Panc1 (cell line): Measurements from ENCODE around the gene SGPP2.

Experiments used
- POLR2AphosphoS5 ChIP-seq: IDR thresholded peaks from 2 replicates; pipeline ENCODE4 v1.6.1; 2012; ENCODE audit warnings: mild to moderate bottlenecking, low read depth, low read length, moderate library complexity
- SIN3A ChIP-seq: IDR thresholded peaks from 2 replicates; pipeline ENCODE4 v1.6.1; 2012; ENCODE audit warnings: low read depth, mild to moderate bottlenecking, low read length, moderate library complexity, borderline replicate concordance; ENCODE audit not compliant: insufficient read depth
- TCF7L2 ChIP-seq: IDR thresholded peaks from 2 replicates; pipeline ENCODE4 v1.6.1; 2011; ENCODE audit warnings: mild to moderate bottlenecking, low read depth, low read length, inconsistent platforms
- TF ChIP-seq, protein P1 (sequence below): fragments of 450-650 bp; IDR thresholded peaks from 2 replicates; pipeline ENCODE4 v1.5.1; 2017; ENCODE audit warnings: mild to moderate bottlenecking
- TF ChIP-seq, protein P2 (sequence below), 2 experiments: IDR thresholded peaks; 2 replicates each; pipeline ENCODE4 v1.6.1; 2011 to 2012; ENCODE audit warnings: low read depth in 2 of 2, control low read depth in 1 of 2, low read length in 1 of 2, mild to moderate bottlenecking in 1 of 2, moderate library complexity in 1 of 2; ENCODE audit not compliant: insufficient read depth in 1 of 2

DNA sequence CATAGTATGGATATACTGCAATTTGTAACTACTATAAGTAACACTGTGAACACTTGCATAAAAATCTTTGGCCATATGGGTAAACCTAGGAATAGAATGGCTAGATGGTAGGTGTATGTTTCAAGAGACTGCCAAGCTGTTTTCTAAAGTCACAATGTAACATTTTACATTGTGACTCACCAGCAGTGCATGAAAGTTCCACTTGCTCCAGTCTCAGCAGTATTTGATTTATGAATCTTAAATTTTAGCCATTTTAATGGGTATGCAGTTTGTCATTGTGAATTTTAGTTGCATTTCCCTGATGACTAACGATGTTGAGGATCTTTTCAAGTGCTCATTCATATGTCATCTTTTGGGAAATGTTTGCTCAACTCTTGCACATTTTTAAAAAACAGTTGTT lies 145.5 kb downstream of the SGPP2 start:
- TF ChIP-seq, protein P1, sequence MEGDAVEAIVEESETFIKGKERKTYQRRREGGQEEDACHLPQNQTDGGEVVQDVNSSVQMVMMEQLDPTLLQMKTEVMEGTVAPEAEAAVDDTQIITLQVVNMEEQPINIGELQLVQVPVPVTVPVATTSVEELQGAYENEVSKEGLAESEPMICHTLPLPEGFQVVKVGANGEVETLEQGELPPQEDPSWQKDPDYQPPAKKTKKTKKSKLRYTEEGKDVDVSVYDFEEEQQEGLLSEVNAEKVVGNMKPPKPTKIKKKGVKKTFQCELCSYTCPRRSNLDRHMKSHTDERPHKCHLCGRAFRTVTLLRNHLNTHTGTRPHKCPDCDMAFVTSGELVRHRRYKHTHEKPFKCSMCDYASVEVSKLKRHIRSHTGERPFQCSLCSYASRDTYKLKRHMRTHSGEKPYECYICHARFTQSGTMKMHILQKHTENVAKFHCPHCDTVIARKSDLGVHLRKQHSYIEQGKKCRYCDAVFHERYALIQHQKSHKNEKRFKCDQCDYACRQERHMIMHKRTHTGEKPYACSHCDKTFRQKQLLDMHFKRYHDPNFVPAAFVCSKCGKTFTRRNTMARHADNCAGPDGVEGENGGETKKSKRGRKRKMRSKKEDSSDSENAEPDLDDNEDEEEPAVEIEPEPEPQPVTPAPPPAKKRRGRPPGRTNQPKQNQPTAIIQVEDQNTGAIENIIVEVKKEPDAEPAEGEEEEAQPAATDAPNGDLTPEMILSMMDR: no peak
- TF ChIP-seq POLR2AphosphoS5: no peak
- TF ChIP-seq, protein P2, sequence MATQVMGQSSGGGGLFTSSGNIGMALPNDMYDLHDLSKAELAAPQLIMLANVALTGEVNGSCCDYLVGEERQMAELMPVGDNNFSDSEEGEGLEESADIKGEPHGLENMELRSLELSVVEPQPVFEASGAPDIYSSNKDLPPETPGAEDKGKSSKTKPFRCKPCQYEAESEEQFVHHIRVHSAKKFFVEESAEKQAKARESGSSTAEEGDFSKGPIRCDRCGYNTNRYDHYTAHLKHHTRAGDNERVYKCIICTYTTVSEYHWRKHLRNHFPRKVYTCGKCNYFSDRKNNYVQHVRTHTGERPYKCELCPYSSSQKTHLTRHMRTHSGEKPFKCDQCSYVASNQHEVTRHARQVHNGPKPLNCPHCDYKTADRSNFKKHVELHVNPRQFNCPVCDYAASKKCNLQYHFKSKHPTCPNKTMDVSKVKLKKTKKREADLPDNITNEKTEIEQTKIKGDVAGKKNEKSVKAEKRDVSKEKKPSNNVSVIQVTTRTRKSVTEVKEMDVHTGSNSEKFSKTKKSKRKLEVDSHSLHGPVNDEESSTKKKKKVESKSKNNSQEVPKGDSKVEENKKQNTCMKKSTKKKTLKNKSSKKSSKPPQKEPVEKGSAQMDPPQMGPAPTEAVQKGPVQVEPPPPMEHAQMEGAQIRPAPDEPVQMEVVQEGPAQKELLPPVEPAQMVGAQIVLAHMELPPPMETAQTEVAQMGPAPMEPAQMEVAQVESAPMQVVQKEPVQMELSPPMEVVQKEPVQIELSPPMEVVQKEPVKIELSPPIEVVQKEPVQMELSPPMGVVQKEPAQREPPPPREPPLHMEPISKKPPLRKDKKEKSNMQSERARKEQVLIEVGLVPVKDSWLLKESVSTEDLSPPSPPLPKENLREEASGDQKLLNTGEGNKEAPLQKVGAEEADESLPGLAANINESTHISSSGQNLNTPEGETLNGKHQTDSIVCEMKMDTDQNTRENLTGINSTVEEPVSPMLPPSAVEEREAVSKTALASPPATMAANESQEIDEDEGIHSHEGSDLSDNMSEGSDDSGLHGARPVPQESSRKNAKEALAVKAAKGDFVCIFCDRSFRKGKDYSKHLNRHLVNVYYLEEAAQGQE (IDR thresholded peaks at IDR 0.05; ENCODE audit: insufficient read depth in 1 of 2, low read depth in 2 of 2, low read length in 1 of 2): no peak
- TF ChIP-seq SIN3A: no peak
- no peak for TF ChIP-seq TCF7L2
